ENCODE data around the gene LIFR. TPM values are rescaled to one million over a fixed set of nuclear protein-coding genes. Genes with fewer than 3 reads are reported as not detected.
"Not testable (repeated sequence)": the region's sequence is repeated elsewhere in the genome, so short reads cannot be mapped to it uniquely, and the experiment has no call there.

Gene LIFR
- total RNA-seq, 1 donor from 2014 or later, result 26.4 TPM

DNA sequence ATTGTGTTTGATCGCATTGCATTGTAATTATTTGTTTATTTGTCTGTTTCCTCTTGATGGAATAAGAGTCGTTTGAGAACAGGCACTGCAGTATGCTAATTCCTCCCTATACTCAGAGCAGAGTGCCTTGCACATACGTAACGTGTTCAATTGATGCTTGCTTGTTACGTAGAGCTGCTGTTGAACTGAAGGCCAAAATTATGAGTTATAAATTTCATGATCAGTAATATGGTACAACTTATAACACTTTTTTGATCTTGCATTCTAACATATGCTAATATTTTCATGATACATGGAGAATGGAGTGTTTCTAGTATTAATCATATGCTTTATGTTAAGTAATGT lies 26.5 kb upstream of the LIFR start:
- no peak for DNase-seq (ENCODE audit: low read depth in 2 of 2)

DNA sequence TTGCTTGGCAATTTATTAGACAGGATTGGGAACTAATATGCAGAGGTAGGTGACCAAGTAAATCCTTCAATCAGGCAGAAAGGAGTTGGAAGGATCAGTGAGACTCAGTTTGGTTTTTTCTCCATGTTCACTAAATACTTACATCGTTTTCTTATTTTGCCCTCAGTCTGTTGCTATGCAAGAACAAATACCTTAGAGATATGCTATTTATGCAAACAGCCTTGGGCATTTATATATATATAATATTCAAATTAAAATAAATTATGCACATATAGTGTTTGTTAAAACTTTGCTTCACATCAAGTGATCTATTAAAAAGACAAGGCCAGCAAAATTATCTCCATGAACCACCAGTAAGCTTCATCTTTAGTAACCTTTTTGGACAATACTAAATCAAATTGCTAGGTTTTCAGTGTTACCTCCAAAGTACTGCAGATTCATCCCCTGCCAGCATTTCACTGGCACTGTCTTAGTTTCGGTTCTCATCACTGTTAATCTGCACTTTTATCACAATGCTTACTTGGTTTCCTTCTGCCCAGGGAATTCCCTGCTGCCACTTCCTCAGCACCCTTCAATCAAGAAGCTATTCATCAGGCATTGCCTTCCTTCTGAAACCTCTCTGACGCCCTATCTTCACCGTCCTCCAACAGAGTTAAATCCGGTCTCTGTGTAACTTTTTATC lies 26.0 kb upstream of the LIFR start:
- peak in 1 of 2 donors; percentile 52 for DNase-seq (ENCODE audit: low read depth in 2 of 2)

DNA sequence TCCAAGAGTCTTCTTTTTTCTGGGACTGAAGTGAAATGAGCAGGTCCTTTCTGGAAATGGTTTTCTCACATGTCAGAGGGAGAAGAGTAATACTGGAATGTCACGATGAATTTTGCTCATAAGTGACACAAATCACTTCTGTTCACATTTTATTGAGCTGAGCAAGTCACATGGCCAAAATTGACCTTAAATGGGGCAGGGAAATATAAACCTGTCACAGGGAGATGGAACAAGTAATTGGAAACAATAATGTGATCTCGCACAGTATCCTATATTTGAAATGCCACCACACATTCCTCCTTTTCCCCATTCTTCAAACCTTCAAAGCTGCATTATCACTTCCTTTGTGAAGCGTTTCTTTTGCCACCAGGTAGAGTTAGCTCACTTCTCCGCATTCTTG lies 25.2 kb upstream of the LIFR start:
- no peak for DNase-seq (ENCODE audit: low read depth in 2 of 2)

DNA sequence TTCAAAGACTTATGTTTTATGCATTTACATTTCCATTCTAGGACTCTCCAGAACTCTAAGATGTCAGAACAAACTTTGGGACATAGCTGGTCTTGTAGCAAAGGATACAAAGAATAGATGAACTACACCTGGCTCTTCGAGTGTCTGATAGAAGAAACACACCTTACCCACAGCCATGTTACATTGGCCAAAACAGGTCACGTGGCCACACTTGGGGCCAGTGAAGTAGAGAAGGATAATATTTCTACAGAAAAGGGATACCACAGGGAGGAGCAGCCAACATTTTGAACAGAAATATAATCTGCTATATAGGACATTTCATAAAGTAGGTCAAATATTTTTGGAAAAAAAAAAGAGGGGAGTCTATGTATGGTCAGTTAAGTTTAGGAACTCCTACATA lies 22.7 kb upstream of the LIFR start:
- DNase-seq (ENCODE audit: low read depth in 2 of 2), result no peak

DNA sequence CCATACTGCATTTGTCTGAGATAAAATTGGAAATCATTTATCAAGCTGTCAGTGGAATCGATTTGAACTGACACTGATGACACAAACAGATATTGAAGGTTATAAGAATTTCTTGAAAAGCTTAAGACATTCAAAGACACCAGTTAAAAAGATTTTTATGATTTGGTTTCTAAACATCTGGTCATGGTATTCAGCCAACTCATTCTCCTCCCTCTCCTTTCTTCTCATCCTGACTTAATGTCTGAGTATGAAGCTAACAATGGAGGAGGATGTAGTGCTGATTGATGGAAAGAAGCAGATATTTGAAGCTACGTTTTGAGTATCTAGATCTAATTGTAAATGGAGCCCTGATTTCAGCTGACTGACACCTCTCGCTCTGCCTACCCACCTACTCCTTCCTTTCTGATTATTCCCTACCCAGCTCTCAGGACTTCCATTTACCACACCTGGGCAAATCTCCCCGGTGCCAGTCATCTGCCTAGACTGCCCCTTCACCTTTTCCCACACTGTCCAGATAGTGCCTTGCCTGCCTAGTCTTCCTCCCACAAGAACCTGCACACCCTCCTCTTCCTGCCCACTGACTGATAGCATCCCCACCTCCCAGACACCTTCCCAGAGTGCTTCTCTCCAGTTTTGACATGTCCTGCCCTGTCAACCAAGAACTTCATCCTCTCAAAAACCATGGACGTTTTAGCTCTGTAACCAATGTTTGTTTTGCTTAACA lies 20.7 kb upstream of the LIFR start:
- no peak for DNase-seq (ENCODE audit: low read depth in 2 of 2)

DNA sequence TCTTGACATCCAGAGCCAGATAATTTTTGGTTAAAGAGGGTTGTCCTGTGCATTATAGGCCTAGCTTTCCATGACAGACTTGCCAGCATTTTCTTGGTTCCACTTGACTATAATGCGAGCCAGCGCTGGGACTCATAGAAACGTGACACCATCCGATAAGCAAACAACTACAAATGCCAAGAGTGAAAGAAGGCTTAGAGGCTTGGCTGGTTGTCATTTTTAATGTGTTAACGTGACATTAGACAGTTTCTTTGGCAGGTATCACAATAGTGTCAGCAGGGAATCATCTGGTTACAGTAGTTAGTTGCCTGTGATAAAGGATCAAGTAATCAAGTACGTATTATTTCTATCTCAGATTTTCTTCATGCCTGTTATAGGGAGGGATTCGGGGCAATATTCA lies 20.0 kb upstream of the LIFR start:
- DNase-seq (ENCODE audit: low read depth in 2 of 2), result no peak

DNA sequence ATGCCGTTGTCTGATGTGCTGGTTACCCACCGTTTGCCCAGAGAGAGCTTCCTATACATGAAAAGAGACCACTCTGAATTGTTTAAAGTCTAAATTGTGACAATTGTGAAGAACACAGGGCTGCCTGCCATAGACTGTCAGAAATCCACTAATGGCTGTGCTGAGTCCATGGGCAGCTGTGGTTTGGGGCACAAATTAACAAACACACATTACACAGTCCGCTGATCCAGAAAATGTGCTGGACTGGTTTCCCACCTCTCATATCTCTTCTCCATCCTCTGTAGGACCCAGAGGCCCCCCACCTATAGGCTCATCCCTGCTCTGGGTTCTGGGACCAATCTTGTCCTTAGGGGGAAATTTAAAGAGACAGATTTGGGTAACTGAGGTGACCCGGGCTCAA lies 19.0 kb upstream of the LIFR start:
- no peak for DNase-seq (ENCODE audit: low read depth in 2 of 2)

DNA sequence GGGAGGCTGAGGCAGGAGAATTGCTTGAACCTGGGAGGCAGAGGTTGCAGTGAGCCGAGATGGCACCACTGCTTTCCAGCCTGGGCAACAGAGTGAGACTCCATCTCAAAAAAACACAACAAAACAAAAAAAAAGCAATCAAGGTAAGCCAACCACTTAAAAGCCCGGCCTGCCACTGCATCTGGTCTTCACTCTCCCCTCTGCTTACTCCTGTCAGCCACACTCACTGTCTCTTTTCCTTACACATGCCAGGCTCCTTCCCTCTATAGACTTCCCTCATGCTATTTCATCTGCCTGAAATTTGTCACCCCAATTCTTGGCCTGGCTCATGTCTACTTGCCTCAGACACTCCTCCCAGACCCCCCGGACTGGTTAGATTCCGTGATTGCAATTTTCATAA lies 17.6 kb upstream of the LIFR start:
- no peak for DNase-seq (ENCODE audit: low read depth in 2 of 2)

DNA sequence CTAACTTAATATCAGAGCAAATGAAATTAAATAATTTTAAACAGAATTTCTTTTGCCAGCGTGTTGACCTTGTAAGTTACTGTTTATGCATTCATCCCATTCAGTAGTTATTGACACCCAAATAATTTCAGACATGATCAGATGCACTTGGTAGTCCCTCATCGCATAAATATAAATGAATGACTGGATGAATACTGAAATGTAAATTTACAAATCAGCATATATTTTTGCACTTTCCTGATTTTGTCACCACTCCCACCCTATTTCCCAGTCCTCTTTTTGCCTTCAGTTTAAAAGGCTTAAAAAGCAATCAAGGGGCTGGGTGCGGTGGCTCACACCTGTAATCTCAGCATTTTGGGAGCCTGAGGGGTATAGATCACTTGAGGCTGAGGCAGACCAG lies 17.1 kb upstream of the LIFR start:
- DNase-seq (ENCODE audit: low read depth in 2 of 2), result no peak

DNA sequence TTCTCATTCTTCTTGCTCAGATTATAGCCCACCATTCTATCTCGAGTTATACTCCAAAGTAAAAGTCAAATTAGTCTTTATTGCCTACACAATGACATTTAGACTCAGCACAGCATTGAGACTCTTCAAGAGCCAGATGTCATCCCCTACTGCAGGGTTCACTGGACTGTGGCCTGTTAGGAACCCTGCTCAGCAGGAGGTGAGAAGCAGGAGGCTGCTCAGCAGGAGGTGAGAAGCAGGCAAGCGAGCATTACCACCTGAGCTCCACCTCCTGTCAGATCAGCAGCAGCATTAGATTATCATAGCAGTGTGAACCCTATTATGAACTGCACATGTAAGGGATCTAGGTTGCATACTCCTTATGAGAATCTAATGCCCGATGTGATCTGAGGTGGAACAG lies 12.7 kb upstream of the LIFR start:
- DNase-seq (ENCODE audit: low read depth in 2 of 2), result no peak

DNA sequence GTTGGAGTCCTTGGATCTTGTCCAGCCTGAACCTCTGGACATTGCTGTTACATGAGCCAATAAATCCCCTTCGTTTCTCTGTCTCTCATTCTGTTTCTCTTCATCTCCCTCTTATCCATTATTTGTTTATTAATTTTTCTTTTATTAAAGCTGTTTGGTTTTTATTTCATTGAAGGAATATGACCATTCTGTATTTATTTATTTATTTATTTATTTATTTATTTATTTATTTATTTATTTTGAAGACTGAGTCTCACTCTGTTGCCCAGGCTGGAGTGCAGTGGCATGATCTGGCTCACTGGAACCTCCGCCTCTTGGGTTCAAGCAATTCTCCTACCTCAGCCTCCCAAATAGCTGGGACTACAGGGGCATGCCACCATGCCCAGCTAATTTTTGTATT lies 10.9 kb upstream of the LIFR start:
- DNase-seq (ENCODE audit: low read depth in 2 of 2), result not testable (repeated sequence)

DNA sequence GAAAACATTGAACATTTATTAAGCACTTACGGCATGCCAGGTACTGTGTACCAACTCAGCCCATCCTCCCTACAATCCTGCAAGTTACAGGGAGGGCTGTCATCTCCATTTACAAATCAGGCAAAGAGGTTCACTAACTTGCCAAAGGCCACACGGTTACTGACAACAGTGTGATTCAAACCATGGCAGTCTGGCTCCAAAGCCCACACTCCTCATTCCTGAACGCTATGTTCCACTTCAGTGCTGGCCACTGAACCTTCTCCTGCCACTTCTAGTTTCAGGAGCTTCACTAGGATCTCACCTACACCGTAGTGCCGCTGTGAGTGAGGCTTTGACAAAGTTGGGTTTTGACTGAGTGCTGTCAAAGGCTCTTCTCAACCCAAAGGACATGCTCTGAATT lies 7.2 kb upstream of the LIFR start:
- no peak for DNase-seq (ENCODE audit: low read depth in 2 of 2)

DNA sequence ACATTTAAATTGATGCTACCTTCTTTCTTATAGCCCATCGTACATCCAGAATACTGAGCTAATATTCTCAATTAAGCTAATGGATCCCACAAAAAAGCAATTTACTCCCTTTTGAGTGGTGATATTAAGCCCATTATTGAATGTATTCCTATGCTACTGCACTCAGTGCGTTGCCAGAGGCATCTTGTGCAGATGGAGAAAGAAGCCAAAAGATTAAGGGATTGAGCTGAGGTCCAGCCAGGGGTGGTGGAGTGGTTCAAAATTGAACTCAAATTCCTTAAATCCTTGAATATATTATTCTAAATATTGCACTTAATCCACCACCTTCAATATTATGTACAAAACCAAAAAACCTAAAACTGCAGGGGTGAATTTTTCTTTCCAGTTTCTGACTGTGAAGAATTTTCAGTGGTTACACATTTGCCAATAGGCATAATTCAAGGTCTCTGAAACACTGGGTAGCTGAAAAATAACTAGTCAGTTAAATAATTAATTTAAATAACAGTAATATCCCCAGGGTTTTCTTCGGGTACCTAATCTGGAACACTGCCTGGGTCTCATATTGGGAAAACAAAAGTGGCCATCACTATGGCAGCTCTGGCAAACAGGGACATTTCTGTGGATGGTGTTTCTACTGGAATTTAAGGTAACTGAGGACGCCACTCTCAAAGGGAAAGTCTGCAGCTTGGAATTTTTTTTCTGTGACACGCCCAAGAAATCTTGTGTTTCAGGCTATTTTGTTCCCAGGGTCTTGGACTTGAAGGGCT lies 6.2 kb upstream of the LIFR start:
- no peak for DNase-seq (ENCODE audit: low read depth in 2 of 2)

DNA sequence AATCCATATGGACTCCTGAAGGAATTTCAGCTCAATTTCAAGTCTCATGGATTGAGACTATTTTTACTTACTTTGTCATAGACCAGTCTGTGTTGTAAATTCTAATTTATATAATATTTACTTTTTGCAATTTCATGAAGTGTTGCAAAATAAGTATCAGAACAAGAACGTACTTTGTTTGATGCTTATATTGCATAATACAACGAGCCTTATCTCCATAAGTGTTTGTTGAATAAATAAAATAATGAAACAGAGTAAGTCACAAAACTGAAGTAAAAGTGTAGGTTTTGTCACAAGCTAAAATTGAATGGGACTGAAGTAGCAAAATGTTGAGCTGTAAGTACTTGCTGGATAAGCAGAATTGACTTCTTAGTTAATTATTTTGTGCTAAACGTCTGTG lies 3.0 kb upstream of the LIFR start:
- DNase-seq (ENCODE audit: low read depth in 2 of 2), result no peak

DNA sequence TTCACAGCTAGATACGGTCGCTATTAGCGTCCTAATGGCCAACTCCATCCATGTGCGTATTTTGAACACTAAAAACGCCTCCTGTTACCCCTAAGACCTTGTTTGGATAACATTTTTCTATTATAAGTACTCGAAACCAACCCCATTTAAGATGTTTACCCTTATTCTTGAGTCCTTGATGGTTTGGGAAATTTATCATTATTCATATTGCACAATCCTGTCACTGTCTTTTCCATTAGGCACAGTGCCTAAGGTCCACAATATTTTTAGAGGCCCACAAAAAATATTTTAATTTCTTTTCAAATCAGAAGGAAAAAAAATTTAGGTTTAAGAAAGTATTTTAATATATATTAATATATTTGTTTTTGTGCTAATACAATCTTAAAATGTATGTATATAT lies 1.3 kb upstream of the LIFR start:
- no peak for DNase-seq (ENCODE audit: low read depth in 2 of 2)

DNA sequence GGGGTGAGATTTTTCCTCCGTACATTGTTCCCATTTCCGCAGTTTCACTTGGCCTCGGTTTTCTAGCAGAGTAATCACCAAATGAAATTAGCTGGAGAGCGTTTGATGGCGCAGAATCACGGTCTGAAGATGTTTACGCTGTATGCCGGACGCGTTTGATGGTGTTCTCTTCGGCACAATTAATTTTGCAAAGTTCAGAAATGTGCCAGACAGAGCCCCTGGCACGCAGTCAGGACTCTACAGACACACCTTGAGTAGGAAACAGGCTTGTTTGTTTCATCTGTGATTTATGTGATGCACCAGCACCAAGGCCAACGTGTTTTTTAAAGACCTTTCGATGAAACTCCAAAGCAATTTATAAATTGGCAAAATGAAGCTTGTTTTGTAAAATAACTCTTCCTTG lies 863 bp upstream of the LIFR start:
- no peak for DNase-seq (ENCODE audit: low read depth in 2 of 2)

DNA sequence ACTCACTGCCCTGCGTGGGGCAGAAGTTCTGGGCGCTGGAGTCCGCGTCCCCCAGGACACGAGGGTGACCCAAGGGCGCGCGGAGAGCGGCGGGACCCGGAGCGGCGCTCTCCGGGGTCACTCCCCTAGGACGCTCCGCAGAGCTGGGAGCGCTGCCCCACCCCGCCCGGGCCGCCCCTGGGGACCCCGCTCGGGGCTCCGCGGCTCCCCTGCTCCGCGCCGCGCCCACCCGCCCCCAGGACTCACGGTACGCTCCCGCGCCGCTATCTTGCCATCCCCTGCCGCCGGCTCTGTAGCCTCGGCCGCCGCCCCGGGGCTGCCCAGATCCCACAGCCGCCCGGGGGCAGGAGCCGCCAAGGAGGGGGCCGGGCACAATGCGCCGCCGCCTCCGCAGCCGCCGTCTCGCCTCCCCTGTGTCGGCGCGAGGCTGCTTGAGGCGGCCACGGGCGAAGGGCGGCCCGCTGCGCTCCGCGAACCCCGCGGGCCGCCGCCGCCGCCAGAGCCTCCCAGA lies 303 bp downstream of the LIFR start:
- peak in 1 of 2 donors; percentile 12 for DNase-seq (ENCODE audit: low read depth in 2 of 2)

DNA sequence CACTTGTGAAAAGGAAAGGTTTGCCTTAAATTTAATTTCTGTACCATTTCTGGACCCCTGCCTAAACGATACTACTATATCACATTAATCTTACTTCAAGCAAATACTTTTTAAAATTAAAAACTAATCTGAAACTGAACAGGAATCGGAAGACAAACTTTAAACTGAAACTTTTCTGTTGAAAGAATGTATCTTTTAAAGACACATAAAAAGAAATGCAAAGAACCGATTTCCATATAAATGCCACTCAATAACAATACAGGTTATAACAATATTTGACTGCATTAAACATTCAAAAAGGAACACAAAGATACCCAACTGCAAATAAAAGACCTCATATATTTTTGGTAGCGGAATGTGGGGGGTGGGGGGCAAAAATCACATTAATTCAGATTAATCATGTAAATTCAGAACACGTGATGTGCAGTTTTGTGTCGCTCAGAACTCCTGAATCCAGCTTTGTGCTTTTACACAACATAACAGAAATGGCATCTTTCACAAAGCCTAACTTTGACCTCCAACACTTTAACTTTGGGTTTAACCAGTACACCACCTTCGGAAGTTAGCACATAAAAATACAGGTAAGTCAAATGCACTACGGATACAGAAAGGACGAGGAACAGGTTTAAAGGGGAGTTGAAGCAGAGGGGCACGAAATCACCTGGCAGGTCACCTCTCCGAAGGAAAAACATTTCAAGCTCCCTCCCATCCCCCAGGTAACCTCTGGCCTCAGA lies 925 bp downstream of the LIFR start:
- peak in 1 of 2 donors; percentile 15 for DNase-seq (ENCODE audit: low read depth in 2 of 2)

DNA sequence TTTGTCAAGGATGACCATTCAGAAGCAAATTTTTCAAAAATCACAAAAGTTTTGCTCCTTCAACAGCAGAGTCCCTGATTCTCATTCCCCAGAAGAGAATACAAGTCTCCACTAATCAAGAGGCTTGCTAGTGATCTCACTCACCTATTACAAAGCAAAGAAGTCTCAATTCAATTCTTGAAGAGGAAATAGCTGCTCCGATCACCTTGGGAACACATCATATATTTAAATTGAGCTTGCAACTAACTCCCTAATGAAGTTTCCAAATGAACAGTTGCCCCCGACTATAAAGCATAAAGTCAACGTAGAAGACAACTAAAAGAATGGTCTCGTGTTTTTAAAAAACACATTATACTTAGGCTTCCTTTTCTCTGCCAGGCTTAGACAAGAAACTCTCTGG lies 1.6 kb downstream of the LIFR start:
- DNase-seq (ENCODE audit: low read depth in 2 of 2), result no peak

DNA sequence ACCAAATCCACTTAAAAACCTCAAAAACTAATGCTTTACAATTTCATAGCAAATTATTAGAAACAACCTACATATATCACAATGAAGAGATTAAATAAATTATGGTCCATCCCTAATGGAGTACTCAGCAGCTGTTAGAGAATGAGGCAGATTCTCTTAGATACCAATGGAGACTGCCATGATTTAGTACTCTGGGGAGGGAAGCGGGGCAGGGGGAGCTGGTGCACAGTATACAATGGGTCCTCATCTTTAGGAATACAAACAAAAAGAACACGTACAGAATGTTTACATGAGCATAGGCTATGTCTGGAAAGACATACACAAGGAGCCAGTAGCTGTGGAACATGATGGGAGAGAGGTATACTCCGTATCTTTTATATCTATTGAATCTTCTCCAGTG lies 2.0 kb downstream of the LIFR start:
- DNase-seq (ENCODE audit: low read depth in 2 of 2), result no peak

DNA sequence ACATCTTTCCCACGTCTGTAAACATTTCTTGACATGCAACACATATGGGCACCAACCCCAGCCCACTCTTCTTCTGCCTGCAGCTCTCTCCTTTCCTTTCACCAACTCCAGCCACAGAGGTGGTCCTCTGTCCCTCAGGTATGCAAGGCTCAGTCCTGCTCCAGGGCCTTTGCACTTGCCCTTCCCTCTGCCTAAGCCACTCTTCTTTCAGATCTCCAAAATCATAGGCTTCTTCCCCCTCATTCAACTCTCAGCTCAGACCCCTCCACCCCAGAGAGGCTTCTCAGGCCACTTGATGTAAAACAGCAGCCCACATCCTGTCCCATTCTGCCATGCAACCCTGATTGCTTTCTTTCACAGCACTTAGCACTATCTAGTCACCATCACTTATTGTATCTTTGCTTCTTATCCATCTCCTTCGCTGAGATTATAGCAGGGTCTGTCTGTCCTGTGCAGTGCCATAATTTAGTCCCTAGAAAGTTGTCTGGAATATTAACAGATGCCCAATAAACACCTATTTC lies 3.4 kb downstream of the LIFR start:
- DNase-seq (ENCODE audit: low read depth in 2 of 2), result no peak

Measured in lung microvascular endothelial cell (primary cell).